H1 (cell line): ENCODE data around the gene LRP3. TPM values are rescaled to one million over a fixed set of nuclear protein-coding genes. Genes with fewer than 3 reads are reported as not detected.

Source experiments
- E2F6 ChIP-seq: IDR thresholded peaks from 2 replicates; pipeline ENCODE4 v1.6.1; 2012; ENCODE audit warnings: inconsistent platforms
- KDM4A ChIP-seq: IDR thresholded peaks from one replicate; pipeline ENCODE4 v1.7.1; 2012; ENCODE audit warnings: low read depth, mild to moderate bottlenecking, moderate library complexity, low read length, inconsistent platforms; ENCODE audit not compliant: severe bottlenecking
- polyA plus RNA-seq, 7 experiments: library from polyadenylated mRNA; depleted of rRNA in 3 of 7; stranded (reverse) in 5 of 7; unstranded in 2 of 7; fragments of >200 nt in 5 of 7; fragments of 200-250 nt in 2 of 7; gene quantifications; 1 replicate in 5 of 7; 2 replicates in 1 of 7; 4 replicates in 1 of 7; pipeline versions ENCODE4 v1.2.1 to v1.2.3, GENCODE V29; 2011 to 2013; ENCODE audit warnings: missing spikeins in 2 of 7, mixed read lengths in 2 of 7
- total RNA-seq: library from RNA; stranded (reverse); fragmentation: NEBNext Ultra II Directional; extraction: Animal tissue kit (Norgen Biotek cat#: 25700); gene quantifications from 2 replicates; pipeline ENCODE4 v1.2.1, GENCODE V29; 2021
- TF ChIP-seq, protein P1 (sequence below): IDR thresholded peaks from 2 replicates; pipeline ENCODE4 v1.6.1; 2012; ENCODE audit warnings: inconsistent platforms

LRP3 gene
- total and polyA plus RNA-seq, 2 of the 8 experiments (the other 6 are each of a cell fraction or from before 2014, with no cell fraction given), result 30.3 to 33.7 TPM

- TF ChIP-seq, protein P1, sequence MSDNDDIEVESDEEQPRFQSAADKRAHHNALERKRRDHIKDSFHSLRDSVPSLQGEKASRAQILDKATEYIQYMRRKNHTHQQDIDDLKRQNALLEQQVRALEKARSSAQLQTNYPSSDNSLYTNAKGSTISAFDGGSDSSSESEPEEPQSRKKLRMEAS, result no peak
- peak; percentile 87 for TF ChIP-seq KDM4A
- TF ChIP-seq E2F6, result peak; percentile 28; the same call in 1 of the 2 replicates
- TF ChIP-seq, all 59 proteins: peak for 6
Observed at GRCh38 chr19:33225458-33225926, 31.4 kb downstream of the LRP3 start, which contains the start of gene SLC7A10 (continued).
